Transverse colon (tissue), 4 donors: Measurements from ENCODE around the gene GAS2L2. TPM values are rescaled to one million over a fixed set of nuclear protein-coding genes. Genes with fewer than 3 reads are reported as not detected.

Source experiments
- DNase-seq: peaks from one replicate; pipeline ENCODE4 v3.0.0-alpha.2; 2019
- H3K27ac ChIP-seq, 4 donors: fragments of 200-600 bp; sonication (generic); 2 replicates each; pipeline ENCODE4 v1.5.1; 2016 to 2018; ENCODE audit warnings: inconsistent platforms in 4 of 4
- H3K27me3 ChIP-seq: fragments of 200-600 bp; sonication (generic); 2 replicates; pipeline ENCODE4 v1.5.1; 2017; ENCODE audit warnings: inconsistent platforms
- H3K36me3 ChIP-seq, 4 donors: fragments of 200-600 bp; sonication (generic); 2 replicates each; pipeline ENCODE4 v1.5.1; 2017 to 2019; ENCODE audit warnings: inconsistent platforms in 4 of 4
- H3K4me1 ChIP-seq, 4 donors: fragments of 200-600 bp; sonication (generic); 2 replicates each; pipeline ENCODE4 v1.5.1; 2017 to 2020; ENCODE audit warnings: inconsistent platforms in 4 of 4
- H3K4me3 ChIP-seq, 4 donors: fragments of 200-600 bp; sonication (generic); 1 replicate in 1 of 4; 2 replicates in 3 of 4; pipeline versions ENCODE4 v1.5.1 to v1.6.1; 2017 to 2019; ENCODE audit warnings: inconsistent platforms in 4 of 4
- H3K9me3 ChIP-seq, 2 donors: fragments of 200-600 bp; sonication (generic); 2 replicates each; pipeline ENCODE4 v1.5.1; 2017 to 2019; ENCODE audit warnings: inconsistent platforms in 2 of 2
- EP300 ChIP-seq: sonication (generic); formaldehyde crosslinking; IDR thresholded peaks from one replicate; pipeline ENCODE4 v1.6.1; 2017; ENCODE audit warnings: antibody characterized with exemption, low read depth
- POLR2A ChIP-seq: fragments of 450-650 bp; IDR thresholded peaks from one replicate; pipeline ENCODE4 v1.6.1; 2016; ENCODE audit warnings: antibody characterized with exemption, mild to moderate bottlenecking, moderate library complexity
- POLR2AphosphoS5 ChIP-seq, 3 donors: sonication (generic); formaldehyde crosslinking; IDR thresholded peaks; one replicate each; pipeline ENCODE4 v1.6.1; 2016; ENCODE audit warnings: antibody characterized with exemption in 3 of 3
- WGBS, 2 donors: methylation state at CpG; one replicate each; pipeline ENCODE4 v1.1.5; 2018; ENCODE audit warnings: low coverage in 1 of 2; 5-methylcytosine and 5-hydroxymethylcytosine counted together
- in situ Hi-C, 4 donors: fragments of 200-750 bp; cut with MboI; loops; one replicate each; pipeline versions ENCODE4 v1.15.0 to v1.15.1; 2017; ENCODE audit warnings: low sequenced_read_pairs in 3 of 4, low pct_ligation_motif_present in 1 of 4, low pct_unique_long_range_greater_than_20kb in 1 of 4
- intact Hi-C: fragments of 100-400 bp; cut with DNase I; formaldehyde crosslinking; loops from one replicate; pipeline ENCODE4 v1.15.1; 2023; ENCODE audit warnings: low total_unique reads
- total RNA-seq, 4 donors: library from RNA; depleted of rRNA; stranded (reverse); fragments of >200 nt; gene quantifications; one replicate each; pipeline ENCODE4 v1.1.0, GENCODE V29; 2016
- TF ChIP-seq, protein P1 (sequence below), 5 experiments: fragments of 200-600 bp in 3 of 5; fragments of 450-650 bp in 2 of 5; sonication (generic) in 3 of 5; IDR thresholded peaks; 1 replicate in 2 of 5; 2 replicates in 3 of 5; pipeline ENCODE4 v1.5.1; 2016 to 2017; ENCODE audit warnings: antibody characterized with exemption in 5 of 5, inconsistent platforms in 3 of 5, mild to moderate bottlenecking in 2 of 5, moderate library complexity in 1 of 5

Gene GAS2L2
- total RNA-seq, 4 donors from 2014 or later = not detected

DNA sequence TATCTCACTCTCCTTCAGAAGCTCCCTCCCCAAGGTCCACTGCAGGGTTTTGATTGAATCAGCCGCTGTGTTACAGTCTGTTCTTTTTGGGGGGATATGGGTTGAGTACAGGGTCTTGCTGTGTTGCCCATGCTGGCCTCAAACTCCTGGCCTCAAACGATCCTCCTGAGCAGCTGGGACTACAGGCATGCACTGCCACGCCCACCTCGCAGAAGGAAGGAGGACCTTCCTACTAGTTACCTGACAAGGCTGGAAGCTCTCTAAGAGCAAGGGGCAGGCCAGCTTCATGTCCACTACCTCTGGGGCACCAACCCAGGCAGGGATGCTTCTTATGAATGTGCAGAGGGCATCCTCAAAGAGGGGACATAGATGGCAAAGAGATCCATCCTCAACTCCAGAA, 44.3 kb upstream of the GAS2L2 start:
- 17 to 50% methylated on average over 1 to 4 of the region's 4 CpGs for WGBS, 2 donors
- in situ Hi-C loops = no loop called here
- Histone ChIP-seq H3K27ac (no peak overlapping the region), H3K4me1 (peaks cover 37 to 64% (median 52%) of the 10 kb centered on the region in 4 donors), H3K9me3 (no peaks in the 10 kb centered on the region), H3K4me3 (no peak overlapping the region), H3K36me3 (no peaks in the 10 kb centered on the region), H3K27me3 (no peaks in the 10 kb centered on the region)
- TF ChIP-seq, protein P1, sequence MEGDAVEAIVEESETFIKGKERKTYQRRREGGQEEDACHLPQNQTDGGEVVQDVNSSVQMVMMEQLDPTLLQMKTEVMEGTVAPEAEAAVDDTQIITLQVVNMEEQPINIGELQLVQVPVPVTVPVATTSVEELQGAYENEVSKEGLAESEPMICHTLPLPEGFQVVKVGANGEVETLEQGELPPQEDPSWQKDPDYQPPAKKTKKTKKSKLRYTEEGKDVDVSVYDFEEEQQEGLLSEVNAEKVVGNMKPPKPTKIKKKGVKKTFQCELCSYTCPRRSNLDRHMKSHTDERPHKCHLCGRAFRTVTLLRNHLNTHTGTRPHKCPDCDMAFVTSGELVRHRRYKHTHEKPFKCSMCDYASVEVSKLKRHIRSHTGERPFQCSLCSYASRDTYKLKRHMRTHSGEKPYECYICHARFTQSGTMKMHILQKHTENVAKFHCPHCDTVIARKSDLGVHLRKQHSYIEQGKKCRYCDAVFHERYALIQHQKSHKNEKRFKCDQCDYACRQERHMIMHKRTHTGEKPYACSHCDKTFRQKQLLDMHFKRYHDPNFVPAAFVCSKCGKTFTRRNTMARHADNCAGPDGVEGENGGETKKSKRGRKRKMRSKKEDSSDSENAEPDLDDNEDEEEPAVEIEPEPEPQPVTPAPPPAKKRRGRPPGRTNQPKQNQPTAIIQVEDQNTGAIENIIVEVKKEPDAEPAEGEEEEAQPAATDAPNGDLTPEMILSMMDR (IDR thresholded peaks at IDR 0.05) = no peak
- TF ChIP-seq POLR2A (no peak), POLR2AphosphoS5 (IDR thresholded peaks at IDR 0.05) (no peak), EP300 (no peak)
- intact Hi-C loops = no loop called here
- DNase-seq = no peak

DNA sequence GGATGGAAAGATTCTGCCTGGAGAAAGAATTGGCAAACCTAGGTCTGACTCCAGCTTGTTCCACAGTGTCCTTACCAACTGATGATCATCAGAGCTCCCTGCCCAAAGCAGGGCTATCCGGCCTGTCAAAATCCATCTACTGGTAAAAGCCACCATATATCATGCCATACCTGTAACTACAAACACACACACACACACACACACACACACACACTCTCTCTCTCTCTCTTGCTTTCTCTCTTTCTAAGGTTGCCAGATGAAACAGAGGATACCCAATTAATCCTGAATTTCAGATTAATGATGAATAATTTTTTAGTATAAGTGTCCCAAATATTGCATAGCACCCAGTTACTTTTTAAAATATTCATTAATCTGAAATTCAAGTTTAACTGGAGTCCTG, 43.9 kb upstream of the GAS2L2 start:
- no peaks in the 10 kb centered on the region for H3K9me3 ChIP-seq
- H3K27ac ChIP-seq = no peak overlapping the region
- in situ Hi-C loops (no loop called here), intact Hi-C loops (no loop called here)
- no peak for DNase-seq
- no peaks in the 10 kb centered on the region for H3K36me3 ChIP-seq
- no peaks in the 10 kb centered on the region for H3K27me3 ChIP-seq
- no peak overlapping the region for H3K4me3 ChIP-seq
- TF ChIP-seq POLR2AphosphoS5 (IDR thresholded peaks at IDR 0.05) = no peak
- 88% methylated on average over 1 of the region's 1 CpG; no CpG with 5 or more reads in 1 of the 2 donors for whole genome bisulfite sequencing, 2 donors
- H3K4me1 ChIP-seq = peaks cover 33 to 62% (median 49%) of the 10 kb centered on the region in 4 donors

DNA sequence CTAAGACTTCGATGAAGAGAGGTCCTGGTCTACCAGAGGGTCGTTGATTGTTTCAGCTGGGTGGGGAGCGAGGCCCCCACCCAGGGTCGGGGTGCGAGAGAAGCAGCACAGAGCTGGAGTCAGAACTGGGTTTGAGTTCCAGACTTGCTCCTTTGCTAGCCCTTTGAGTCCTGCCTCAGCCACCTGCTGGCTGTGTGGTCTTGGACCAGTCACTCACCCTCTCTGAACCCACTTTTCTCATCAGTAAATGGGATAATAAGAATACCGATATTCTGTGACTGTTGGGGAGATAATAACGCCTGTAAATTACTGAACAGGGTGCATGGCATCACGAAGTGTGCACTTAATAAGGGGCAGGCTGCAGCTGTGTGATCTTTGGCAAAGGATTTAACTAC, 42.8 kb upstream of the GAS2L2 start:
- WGBS, 2 donors = 20% methylated on average over 8 of the region's 8 CpGs; no CpG with 5 or more reads in 1 of the 2 donors
- Histone ChIP-seq H3K4me3 (peak overlapping the region; percentile 53 to 67 (median 62)), H3K27ac (peak overlapping the region; percentile 75 to 87 (median 84)), H3K36me3 (no peaks in the 10 kb centered on the region), H3K4me1 (peaks cover 23 to 51% (median 42%) of the 10 kb centered on the region in 4 donors), H3K27me3 (no peaks in the 10 kb centered on the region), H3K9me3 (no peaks in the 10 kb centered on the region)
- TF ChIP-seq EP300 = no peak
- TF ChIP-seq POLR2AphosphoS5 (IDR thresholded peaks at IDR 0.05) = no peak
- TF ChIP-seq POLR2A = no peak
- TF ChIP-seq, protein P1 (IDR thresholded peaks at IDR 0.05) = no peak
- intact Hi-C loops (no loop called here), in situ Hi-C loops (no loop called here)
- no peak for DNase-seq

DNA sequence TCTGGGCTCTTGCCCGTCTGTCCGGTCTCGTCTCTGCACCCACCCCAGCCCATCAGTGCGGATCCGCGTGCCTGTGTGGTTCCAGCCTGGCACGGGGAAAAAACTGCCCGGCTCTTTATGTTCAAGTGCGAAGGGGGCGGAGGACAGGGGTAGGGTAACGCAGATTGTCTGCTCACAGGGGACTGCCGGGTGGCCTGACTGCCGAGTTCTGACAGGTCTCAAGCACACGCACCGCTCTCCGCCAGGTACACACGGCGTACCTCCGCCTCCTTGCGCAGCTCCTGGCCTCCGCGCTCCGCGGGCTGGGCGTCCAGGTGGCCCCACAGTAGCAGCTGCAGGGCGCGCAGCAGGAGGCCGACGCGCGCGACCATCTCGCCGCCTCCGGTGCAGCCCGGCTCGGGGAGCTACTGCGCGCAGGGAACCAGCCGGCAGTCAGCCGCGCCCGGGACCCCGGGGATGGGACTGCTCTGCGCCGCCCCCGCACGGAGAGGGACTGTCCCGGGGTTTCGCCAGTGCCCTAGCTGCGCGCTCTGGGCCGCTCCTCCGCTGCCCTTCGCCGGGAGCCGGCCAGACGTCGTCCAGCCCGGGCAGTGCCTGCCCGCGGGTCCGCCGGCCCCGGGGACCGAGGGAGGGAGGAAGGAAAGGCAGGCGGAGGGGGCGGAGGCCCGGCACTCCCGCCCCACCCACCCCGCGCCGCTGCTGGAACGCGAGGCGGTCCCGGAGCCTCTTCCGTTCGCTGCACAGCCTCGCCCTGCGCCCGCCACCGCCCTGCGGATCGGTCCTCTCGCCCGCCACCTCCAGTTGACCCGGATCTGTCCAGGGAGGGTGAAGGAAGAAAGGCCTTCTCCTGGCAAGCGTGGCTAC, 42.2 kb upstream of the GAS2L2 start, which contains the start of gene MMP28:
Gene MMP28, minus strand, starts transcription at position 635 of the 864 bp plus-strand sequence. Its CDS starts 264 bp downstream, at position 371.
- in situ Hi-C loops = no loop called here
- no peaks in the 10 kb centered on the region for H3K9me3 ChIP-seq
- TF ChIP-seq EP300 (no peak), POLR2AphosphoS5 (IDR thresholded peaks at IDR 0.05) (peak; percentile 60 to 91 (median 81)), POLR2A (peak; percentile 85)
- TF ChIP-seq, protein P1 (IDR thresholded peaks at IDR 0.05) = no peak
- no peaks in the 10 kb centered on the region for H3K36me3 ChIP-seq
- no peaks in the 10 kb centered on the region for H3K27me3 ChIP-seq
- intact Hi-C loops = no loop called here
- peak; percentile 84 for DNase-seq
- H3K4me3 ChIP-seq = peak within 1 kb of the TSS; percentile 53 to 67 (median 62)
- H3K27ac ChIP-seq = peak within 1 kb of the TSS; percentile 75 to 87 (median 84)
- 2% methylated on average over 43 of the region's 89 CpGs; no CpG with 5 or more reads in 1 of the 2 donors for WGBS, 2 donors
- H3K4me1 ChIP-seq = peaks cover 17 to 45% (median 44%) of the 10 kb centered on the region in 4 donors
